ENCODE measurements around the gene PRLHR.
A peak's percentile ranks its signal among the peaks of the same experiment; 100 is the strongest.

PRLHR gene

DNA sequence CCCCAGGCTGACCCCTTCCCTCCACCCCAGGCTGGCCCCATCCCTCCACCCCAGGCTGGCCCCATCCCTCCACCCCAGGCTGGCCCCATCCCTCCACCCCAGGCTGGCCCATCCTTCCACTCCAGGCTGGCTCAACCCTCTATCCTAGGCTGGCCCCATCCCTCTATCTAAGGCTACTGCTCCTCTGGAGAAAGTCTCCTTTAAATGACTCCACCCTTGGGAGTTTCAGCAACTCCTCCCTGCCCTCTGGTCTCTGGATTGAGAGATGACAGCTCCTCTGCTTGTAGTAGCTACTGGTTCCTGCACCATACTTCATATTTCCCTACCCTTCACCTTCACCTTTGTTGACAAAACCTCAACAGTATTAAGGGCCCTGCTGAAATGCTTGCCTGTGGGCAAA lies 8.5 kb downstream of the PRLHR start:
- DNase-seq: no peak

DNA sequence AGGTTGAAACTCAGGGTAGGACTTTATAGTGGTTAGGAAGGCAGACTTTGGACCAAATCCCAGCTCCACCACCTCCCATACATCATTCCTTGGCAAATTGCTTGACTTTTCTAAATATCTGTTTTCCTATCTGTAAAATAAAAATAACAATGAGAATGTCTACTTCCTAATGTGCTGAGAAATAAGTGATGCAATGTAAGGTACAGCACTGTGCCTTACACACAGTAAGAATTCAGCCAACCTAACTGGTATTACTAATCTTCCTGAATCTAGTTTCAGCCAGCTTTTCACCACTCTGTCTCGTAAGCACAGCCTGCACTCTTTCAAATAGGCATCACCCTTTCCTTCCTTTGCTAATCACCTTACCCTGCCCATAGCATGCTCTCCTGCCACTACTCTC lies 9.7 kb downstream of the PRLHR start:
- no peak for DNase-seq

DNA sequence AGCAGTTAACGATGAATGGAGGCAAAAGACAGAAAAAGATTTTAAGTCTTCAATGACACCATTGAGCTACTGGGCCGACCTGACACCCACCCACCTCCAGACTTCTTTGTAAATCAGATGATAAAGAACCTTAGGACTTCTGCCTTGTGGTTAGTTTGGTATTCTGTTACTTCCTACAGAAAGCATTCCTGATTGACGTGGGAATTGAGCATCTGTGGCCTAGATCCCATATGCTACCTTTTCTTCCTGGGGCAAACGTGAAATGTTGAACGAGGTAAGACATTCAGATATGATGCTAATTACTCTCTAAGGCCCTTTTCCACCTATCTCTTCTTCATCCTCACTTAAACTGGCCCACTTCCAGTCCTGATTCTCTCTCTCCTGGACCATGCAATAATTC lies 10.2 kb downstream of the PRLHR start:
- DNase-seq: no peak

DNA sequence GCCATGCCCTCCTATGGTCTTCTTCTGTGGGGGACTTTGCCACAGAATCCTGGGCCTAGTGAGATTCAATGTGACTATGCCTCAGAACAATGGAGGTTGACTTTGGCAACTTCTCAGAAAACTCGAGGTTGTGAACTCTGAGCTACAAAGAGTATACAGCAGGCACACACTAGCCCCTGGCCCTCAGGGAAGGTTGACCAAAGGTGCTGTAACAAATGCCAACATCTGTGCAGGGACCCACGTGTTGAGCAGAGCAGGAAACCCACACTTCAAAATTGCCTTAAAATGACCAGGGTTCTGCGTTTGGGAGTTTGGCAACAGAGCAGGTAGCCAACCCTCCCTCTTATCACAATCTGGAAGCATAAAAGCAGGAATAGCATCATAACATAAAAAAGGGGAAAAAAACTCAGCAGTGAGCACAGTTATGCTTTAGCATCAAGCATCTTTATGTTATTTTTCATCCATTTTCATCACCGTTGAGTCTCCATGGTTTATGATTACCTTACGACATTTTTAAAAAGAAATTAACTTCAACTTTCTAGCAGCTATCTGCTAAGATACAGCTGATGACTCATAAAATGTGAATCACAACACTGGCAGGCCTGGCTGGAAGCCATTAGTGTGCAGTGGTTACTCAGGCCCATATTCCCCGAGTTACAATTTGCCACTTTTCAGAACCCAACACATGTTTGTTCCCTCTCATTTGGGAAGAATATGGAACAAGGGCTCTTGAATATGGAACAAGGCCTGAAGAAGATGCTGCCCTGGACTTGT lies 11.1 kb downstream of the PRLHR start:
- peak; percentile 1 for DNase-seq

DNA sequence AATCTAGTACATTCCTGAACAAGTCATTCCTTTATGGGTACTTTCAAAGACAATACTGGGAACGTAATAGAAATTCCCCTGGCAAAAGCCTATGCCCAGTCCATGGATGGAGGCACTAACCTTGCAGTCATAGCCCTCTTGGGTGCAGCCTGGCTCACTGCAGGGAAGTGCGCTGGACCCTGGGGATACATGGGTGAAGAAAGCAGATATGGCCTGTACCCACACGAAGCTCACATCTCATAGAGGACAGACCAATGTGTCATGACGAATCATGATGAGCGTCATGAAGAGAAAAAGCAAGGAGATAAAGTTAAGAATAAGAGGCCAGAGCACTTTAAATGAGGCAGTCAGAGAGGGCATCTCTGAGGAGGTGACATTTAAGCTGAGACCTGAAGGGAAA lies 11.8 kb downstream of the PRLHR start:
- DNase-seq: no peak

DNA sequence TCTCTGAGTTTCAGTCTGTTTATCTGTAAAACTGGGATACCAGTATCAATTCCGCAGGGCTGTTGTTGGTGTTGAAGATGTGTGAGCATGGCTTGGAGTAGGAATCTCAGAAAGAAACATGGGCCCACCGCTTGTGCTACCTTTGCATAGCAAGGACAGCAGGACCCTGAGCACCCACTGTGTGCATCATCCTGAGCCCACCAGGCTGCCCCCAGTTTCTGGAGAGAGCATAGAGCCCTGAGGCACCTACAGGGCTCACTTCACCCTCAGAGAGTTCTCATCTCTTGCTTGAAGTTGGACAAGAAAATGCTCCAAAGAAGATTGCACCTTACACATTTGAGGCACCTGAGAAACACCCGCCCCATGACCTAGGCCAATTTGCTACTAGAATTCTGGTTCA lies 12.9 kb downstream of the PRLHR start:
- no peak for DNase-seq

DNA sequence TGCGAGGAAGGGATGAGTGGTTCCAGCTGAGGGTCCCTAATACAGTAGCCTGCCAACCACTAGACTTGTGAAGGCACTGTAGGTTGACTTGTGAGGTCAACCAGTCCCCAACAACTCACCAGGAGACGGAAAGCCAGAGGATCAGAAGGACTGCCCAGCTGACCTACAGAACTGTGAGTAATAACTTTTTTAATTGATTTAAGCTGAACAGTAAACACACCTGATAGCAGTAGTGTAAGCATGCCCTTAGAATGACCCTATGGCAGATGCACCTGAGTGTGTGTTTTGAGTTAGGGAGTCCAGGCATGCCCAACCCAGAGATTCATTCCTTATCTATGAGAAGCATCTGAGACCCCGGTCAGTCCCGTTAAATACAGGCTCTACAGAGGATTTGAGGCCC lies 14.1 kb downstream of the PRLHR start:
- DNase-seq: no peak

DNA sequence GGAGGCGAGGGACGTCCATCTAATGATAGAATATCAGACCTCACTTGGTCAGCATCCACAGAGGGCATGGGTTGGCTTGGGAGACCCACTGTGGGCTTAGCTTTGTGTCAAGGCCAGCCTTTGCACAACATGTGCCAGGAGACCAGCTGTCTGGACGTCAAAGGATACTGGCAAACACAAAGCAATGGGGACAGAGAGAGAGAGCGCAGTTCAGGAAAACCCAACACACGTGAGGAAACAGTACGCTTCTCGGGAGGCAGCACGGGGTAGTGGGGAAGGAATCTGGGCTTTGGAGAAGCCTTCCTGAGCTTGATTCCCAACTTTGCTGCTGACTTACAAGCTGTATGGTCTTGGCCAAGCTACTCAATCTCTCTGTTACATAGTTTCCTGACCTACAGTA lies 14.7 kb downstream of the PRLHR start:
- DNase-seq: no peak

DNA sequence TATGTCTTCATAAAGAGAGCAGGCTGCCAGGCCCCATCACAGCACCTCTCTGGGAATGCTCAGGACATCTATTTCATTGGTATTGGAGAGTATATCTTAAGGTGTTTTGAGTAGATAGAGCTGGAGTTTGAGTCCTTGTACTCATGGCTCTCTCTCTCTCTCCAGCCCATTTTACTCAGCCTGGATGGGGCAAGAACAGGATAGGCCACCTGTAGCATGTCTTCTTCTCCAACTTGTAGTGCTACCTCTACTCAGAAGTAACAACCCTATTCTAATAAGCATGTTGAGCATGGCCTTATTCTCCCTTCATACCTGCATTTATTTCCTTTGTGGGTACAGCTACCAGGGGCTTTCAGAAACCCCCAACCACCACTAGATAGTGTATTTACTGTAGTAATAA lies 21.9 kb downstream of the PRLHR start:
- DNase-seq: no peak

DNA sequence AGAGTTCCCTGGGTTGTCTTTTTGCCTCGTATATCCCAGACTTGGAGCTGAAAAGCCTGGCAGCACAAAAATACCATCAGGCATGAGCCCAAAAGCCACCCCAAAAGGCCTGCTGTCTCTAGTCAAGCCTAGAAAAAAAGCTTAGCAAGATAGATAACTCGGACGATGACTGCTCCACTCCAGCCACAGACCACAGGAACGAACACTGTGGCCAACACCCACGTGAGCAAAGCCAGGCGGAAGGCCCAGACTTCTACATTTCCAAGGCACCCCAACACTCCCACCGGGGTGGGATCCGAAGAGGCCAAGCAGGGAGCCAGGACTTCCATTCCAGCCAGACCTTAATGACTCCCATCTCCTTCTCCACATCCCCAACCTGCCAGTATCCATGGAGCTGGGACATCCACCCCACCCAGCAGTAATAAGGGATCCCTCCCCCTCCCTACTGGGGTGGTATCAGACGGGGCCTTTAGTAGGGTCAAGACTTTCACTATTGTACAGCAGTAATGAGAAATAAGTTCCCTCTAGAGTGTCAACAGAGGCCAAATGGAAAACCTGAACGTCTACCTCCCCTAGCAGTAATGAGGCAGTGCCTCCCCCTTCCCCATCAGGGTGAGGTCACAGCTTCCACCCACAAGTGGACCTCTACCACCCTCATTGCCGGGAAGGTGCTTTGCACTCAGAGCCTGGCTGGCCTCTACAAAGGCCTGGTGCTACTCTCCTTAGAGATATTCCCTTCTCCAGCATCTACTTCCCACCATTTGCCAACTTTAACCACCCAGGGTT lies 23.0 kb downstream of the PRLHR start:
- no peak for DNase-seq

DNA sequence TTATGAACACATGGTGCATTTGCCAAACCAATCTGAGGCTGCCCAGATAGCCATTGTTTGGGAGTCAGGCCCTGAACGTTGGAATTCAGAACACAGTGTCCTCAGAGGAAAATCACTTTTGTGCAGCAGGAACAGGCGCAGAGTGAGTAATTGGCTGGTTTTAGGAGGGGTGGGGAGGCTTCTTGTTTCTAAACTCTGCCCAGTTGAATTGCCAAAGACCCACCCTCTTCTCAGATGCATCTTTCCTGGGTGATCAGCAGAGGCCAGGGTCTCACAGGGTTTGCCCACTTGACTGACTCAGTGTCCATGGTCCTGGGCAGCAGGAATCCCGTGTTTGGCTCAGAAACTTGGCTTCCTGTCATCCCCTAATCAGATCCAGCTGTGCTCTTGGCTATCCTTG lies 24.3 kb downstream of the PRLHR start:
- DNase-seq: no peak

DNA sequence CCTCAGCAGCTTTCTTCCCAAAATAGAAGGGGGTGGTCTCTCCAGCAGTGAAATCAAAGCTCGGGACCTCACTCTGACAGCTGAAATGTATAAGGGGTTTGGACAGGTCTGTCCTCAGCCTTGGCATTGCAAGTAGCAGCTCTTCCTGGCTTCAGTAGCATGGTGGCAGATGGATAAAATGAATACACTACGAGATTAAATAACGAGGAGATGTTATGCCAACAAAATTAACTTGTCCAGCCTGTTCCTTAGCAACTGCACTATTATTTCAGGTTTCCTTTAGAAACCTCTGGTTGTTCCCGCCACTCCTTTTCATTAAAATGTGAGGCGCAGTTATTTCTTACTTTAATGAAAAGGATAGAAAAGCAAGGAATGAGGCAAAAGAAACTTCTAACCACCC lies 24.9 kb downstream of the PRLHR start:
- no peak for DNase-seq

DNA sequence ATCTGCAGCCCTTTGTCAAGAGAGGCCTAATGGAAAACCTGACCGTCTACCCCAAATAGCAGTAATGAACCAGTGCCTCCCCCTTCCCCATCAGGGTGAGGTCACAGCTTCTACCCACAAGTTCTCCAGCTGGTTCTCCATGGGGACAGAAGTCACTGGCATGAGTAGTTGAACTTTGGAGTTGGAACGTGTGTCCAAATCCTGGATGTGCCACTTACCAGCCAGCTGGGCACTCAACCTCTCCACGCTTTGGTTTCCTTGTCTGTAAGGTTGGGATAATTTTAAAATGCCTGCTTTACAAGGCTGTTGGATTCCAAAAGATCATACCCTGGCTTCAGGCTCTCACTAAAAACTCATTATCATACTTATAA lies 25.6 kb downstream of the PRLHR start:
- no peak for DNase-seq

DNA sequence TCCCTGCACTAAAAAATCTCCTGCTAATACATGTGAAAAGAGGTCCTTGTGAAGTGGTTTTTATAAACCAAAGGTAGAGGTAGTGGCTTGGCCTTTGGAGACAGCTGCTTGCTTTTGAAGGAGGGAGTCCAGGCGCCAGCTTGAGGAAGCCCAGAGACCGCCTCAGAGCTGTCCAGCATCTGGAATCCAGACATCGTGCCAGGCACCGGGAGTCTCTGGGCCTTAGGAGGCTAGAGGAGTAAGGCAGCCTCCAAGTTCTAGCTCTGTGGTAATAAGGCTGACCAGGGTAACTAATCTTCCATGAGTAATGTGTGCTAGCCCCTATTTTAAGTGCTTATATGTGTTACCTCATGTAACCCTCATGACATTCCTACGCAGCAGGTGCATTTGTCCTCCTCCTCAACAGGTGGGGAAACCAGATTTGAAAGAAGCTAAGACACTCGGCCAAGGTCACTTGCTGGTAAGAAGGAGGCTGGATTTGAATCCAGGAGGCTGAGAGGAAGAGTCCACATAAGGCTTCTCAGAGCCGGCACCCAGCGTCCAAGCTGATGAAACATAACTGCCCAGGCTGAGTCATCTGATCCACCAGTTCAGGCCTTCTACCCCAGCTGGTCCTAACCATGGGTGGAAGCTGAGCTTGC lies 26.1 kb downstream of the PRLHR start:
- DNase-seq: no peak

DNA sequence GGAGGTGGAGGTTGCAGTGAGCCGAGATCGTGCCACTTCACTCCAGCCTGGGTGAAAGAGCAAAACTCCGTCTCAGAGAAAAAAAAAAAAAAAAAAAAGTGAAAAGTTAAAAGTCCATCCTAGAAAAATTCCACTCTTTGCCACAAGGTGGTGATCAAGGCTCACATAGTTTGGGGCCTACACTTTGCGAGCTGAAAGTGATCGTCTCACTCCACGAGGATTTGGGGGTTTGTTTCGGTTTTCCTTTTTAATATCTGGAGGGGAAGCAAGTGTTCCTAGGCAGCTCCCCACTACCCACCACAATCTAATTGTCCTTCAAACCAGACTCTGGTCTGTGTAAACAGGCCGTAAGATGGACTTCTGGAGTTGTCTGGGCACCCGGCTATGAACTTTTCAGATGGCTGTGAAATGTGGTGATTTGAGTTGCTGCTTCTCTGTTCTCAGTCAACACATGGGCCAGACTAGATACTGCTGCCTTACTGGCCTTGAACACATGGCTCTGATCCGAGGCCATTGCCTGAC lies 27.1 kb downstream of the PRLHR start:
- DNase-seq: peak; percentile 26

DNA sequence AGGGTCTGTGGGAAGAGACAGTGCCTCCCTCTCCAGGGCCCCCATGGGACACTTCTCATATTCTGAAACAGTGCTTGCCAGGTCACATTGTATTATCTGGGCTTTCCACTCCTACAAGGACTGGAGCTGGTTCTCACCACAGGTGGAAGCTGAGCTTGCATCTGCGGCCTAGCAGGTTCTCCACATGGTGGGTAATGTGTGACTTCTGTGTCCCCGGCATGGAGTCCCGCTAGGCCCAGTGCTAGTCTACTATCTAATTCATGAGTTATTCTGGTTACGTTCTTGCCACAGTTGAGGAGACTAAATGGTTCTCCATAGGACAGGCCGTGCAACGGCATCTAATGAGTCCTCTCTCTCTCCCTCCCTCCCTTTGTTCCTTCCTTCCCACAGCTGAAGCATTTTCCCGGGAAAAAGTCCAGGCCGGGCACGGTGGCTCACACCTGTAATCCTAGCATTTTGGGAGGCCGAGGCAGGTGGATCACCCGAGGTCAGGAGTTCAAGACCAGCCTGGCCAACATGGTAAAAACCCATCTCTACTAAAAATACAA lies 27.7 kb downstream of the PRLHR start:
- no peak for DNase-seq

DNA sequence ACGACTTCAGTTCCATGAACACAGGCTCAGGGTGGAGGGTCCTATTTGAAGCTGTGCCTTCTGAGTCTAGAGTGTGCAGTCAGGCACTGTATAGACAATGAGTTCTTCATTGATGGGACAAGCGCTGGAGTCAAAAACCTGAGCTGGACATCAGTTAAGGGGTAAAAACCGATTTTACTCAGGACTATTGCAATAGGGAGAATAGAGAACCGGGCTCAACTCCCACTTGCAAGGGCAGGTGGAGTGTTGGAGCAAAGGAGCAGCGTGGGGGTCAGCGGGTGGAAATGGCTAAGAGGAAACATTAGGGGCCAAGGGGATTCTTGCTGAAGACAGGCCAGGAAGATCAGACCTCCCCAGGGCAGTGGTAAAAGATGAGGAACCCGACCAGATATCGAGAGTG lies 28.5 kb downstream of the PRLHR start:
- no peak for DNase-seq

DNA sequence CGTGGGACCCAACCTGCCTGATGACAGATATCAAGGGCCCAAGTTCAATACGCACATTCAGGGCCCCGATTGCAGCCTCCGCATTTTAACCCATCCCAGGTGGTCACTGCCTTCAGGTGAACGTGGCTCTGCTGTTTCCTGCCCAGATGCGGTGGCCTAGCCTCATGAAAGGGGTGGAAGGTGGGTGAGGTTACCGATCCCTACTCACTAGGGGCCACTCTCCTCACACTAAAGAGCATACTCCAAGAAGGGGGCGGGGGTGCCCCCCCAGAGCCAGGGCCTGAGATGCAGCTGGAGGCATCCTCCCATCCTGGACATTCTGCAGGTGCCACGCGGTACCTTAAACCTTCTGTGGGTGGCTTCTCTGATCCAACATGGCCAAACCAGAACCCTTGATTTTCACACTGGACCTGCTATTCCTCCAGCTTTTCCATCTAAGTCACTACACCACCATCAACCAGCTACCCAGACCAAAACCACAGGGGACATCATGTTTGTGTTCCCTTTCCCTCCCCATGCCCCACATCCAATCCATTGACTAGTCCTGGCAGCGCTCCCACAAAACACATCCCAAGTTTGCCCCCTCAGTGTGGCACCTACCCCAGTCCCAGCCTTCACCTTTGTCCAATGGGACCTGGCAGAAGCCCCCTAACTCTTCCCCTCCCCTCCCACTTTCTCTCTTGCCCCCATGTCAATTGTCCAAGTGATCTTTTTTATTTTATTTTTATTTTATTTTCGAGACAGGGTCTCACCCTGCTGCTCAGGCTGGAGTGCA lies 30.0 kb downstream of the PRLHR start:
- DNase-seq: no peak

DNA sequence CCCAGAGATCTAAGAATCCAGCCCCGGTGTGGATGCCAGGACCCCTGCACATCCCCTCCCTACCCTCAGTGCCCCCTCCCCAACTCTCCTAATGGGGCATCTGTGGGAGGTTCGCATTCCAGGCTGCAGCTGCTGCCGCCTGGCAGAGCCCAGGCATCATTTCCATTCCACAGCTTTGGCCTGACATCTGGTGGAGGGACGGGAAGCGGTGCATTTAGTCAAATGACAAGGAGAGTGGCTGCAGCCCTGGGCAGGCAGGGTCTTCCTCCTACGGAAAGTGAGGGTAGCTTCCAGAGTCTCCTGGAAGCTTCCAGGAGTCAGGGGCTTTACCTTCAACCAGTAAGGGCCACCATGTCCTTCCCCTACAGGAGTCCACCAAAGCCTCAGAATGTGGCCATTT lies 30.8 kb downstream of the PRLHR start:
- no peak for DNase-seq

DNA sequence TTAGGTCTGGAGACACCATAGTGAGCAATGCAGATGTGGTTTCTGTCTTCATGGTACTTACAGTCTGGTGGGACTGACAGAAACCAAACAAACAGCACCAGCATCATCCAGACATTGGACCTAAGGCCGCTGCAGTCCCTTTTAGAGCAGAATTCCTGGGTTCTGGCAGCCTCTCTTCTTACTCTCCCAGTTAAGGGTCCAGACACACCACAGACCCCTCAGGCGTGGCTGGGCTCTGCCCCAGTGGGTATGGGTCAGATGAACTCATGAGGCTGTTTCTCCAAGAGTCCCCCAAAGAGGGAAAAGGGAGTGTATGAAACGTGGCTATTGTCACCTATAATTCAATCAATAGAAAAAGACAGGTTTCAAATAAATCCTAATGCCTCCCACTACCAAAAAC lies 31.3 kb downstream of the PRLHR start:
- no peak for DNase-seq

DNA sequence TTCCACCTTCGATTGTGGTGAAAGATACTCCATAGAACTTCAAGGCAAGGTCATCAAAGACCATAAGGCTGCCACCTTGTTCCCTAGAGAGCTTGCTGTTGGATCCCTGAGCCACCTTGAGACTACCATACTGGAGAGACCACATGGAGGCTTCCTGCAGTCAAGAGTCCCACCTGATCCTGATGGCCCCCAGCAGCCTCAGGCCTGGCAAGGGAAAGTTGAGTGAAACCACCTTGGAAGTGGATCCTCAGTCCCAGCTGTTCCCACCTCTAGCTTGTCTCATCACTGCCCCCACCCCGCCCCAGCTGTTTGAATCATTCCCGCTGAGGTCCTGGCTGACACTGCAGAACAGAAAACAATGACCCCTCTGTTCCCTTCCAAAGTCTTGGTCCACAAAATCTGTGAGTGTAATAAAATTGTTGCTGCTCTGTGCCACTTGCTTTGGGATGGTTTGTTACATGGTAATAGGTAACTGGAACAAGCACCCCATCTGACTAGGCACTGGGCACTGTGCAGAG lies 32.0 kb downstream of the PRLHR start:
- no peak for DNase-seq

DNA sequence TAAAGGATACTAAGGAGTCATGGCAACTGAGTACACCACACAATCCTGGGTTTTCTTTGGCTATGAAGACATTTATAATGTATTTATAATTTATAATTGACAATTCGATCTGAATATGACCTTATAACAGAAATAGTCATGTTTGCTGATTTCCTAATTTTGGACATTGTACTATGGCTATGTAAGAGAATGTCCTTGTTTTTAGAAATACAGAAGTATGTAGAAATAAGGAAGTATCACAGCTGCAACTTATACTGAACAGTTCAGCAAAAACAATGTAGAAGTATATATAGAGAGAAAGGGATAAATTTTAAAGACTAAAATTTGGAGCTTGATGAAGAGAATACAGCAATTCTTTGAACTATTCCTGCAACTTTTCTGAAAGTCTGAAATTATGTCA lies 32.6 kb downstream of the PRLHR start:
- DNase-seq: no peak

DNA sequence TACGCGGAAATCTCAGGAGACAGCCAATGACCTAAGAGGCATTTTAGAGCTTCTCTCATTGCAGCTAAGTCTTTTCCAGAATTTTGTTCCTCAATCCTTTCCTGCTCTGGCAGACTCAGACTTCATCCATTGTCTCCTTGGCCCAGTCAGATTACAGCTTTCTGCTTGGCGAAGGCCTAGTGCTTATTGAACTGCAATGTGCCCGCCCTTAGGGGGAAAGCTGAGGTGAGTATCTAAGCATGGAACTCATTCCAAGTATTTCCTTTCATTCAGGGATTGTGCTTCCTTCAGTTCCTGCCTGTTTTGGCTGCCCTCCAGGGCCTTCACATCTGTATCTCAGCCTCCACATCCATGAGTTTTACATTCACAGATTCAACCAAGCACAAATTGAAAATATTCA lies 37.5 kb downstream of the PRLHR start:
- DNase-seq: no peak
